Measurements from ENCODE around the gene CYTH1.

GRCh38 chr17:78790552-78790951, 8.5 kb upstream of the CYTH1 start:
- TF ChIP-seq TARDBP (IDR thresholded peaks at IDR 0.05) (no peak), LEF1 (IDR thresholded peaks at IDR 0.05; ENCODE audit: borderline replicate concordance) (no peak), HDGF (IDR thresholded peaks at IDR 0.05; ENCODE audit: borderline replicate concordance) (no peak), PKNOX1 (IDR thresholded peaks at IDR 0.05) (no peak), ELF4 (IDR thresholded peaks at IDR 0.05) (no peak), ARNT (IDR thresholded peaks at IDR 0.05) (no peak), FOXK2 (IDR thresholded peaks at IDR 0.05) (no peak), SUZ12 (IDR thresholded peaks at IDR 0.05) (no peak), SP1 (IDR thresholded peaks at IDR 0.05) (no peak), ZNF384 (IDR thresholded peaks at IDR 0.05) (no peak), FOXM1 (IDR thresholded peaks at IDR 0.05; ENCODE audit: borderline replicate concordance) (no peak), FOXA1 (IDR thresholded peaks at IDR 0.05) (no peak)

Data from HEK293T (cell line).